GM21447 (cell line): ENCODE results near the gene KLHL9.
"Not testable (repeated sequence)": the region's sequence is repeated elsewhere in the genome, so short reads cannot be mapped to it uniquely, and the experiment has no call there.

Experiments used
- ATAC-seq: cut with Tn5 transposase; IDR thresholded peaks from one replicate; pipeline ENCODE4 v1.9.1; 2021; ENCODE audit not compliant: unreplicated experiment

The KLHL9 gene, protein sequence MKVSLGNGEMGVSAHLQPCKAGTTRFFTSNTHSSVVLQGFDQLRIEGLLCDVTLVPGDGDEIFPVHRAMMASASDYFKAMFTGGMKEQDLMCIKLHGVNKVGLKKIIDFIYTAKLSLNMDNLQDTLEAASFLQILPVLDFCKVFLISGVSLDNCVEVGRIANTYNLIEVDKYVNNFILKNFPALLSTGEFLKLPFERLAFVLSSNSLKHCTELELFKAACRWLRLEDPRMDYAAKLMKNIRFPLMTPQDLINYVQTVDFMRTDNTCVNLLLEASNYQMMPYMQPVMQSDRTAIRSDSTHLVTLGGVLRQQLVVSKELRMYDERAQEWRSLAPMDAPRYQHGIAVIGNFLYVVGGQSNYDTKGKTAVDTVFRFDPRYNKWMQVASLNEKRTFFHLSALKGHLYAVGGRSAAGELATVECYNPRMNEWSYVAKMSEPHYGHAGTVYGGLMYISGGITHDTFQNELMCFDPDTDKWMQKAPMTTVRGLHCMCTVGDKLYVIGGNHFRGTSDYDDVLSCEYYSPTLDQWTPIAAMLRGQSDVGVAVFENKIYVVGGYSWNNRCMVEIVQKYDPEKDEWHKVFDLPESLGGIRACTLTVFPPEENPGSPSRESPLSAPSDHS

DNA sequence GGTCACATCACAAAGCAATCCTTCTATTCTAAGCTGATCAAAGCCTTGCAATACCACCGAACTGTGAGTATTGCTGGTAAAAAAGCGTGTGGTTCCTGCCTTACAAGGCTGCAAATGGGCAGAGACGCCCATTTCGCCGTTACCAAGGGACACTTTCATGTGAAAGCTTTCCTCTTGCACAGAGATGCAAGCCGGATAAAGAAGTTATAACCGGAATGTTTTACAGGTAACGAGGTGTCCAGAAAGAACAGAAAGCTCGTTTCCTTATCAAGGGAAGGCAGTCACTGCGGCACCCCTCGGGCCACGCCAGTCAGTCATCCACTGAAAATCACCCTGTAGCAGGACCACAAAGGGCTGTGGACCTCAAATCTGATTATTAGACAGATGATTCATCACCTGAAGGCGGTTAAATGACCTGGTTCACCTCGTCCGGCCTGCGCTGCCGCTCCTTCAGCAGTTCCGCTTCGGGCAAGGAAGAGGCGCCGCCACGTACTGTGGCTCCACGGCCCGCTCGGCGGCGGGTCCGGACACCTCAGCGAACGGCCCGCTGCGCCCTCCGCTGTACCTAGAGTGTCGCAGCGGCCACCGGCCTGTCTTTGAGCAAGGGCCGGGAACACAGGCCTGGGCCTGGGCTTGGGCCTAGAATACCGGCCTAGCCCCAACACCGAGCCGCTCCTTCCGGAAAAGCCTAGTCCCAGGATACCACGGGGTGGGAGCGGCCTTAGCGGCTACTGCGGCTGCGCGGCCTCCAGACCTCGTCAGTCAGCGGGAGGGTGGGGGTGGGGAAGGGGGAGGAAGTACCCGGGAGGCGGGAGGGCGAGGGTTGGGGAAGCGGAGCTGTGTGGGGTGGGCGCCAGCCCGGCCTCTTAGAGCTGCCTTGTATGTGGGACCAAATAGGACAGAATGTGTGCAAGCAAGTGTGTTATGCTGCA lies at the start of gene KLHL9:
TSS of gene KLHL9 (minus strand) at position 704 of the 932 bp plus-strand sequence. CDS start at position 159, 545 bp downstream.
- peak; percentile 89 for ATAC-seq

DNA sequence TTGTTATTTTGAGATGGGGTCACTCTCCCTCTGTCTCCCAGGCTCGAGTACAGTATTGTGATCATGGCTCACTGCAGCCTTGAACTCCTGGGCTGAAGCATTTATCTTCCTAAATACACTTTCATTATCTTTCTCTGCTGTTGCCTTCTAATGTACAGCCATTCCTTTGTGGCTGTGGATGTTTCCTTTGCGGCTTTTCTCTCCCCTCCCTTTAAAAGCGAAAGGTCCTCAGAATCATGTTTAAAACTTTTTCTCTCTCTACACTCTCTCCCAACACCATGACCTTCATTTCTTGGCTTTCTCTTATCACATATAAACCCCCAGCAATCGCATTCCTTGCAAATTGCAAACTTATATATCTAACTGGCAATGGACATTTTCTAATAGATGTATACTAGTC lies 48.4 kb upstream of the KLHL9 start:
- no peak for ATAC-seq

DNA sequence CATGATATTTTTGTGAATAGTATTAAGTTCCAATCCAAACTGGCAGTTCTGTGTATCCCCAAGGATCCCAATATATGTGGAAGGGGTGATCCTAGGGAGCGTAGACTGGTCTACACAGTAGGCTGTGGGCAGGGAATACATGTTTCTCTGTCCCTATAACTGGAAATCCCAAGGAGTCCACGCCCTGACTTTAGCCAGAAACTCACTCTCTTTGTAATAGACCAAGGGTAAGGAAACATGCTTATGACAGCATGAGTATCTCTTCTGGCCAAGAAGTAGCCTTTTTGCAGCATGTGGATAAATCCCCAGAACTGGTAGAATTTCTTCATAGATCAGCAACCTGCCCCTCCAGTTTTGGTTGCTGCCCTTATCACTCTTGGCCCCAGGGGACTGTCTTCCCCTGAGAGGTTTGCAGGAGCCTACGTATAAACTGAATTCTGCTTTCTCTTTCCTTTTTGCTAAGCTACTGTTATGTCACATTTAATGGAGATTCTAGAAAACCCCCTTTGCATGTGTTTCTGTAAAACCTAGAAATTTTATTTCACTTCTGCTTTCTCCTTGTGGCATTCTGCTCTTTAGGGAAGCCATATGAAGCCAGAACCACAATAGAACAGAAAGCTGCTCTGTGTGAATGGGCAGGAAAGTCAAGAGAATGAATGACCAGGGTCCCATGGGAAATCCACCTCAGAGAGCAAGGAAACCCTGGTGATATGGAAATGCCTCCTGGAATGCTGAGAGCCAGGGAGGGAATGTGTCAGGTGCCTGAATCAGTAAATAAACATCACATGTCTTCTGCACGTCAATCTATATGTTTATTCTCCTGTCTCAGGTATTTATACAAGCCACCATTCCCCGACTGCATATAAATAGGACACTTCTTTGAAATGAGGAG lies 46.5 kb upstream of the KLHL9 start:
- peak; percentile 97 for ATAC-seq

DNA sequence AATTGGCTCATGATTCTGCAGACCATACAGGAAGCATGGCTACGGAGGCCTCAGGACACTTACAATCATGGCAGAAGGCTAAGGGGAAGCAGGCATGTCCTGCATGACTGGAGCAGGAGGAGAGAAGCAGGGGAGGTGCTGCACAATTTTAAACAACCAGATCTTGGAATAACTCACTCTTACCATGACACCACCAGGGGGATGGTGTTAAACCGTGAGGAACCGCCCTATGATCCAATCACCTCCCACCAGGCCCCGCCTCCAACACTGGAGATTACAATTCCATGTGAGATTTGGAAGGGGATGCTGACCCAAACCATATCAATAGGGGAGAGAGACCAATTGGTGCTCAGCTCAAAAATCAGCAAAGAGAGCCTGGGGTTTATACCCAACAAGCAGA lies 36.3 kb upstream of the KLHL9 start:
- not testable (repeated sequence) for ATAC-seq

DNA sequence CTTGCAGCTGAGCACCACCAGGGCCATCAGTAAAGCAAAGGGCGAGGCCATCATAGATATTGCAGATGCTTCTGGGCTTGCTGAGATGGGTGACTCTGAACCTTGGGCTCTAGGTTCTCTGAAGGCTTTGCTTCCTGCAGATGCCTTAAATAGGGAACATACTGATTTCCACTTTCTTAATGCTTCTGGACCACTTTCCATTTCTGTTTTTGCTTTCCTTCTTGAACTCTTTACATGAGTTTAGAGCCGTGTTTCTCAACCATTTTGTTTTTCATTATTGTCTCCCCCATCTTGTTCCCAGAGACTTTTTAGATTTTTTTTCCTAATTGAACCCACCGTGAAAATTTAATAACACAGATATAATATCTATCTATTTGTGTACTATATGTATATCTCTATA lies 32.8 kb upstream of the KLHL9 start, which contains the start of gene IFNA13:
TSS of gene IFNA13 (minus strand) at position 101 of the 400 bp plus-strand sequence. CDS start at position 54, 47 bp downstream.
- ATAC-seq, result no peak

DNA sequence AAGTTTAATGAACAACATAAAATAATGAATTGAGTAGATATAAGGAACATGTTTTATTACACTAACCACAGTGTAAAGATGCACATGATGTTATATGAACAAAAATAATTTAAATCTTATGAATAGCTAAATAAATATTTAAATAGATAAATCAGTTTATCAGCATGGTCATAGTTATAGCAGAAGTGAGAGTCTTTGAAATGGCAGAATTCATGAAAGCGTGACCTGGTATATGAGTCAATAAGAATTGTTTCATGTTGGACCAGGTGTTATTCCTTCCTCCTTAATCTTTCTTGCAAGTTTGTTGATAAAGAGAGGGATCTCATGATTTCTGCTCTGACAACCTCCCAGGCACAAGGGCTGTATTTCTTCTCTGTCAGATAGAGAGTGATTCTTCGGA lies 32.0 kb upstream of the KLHL9 start:
- peak; percentile 96 for ATAC-seq

DNA sequence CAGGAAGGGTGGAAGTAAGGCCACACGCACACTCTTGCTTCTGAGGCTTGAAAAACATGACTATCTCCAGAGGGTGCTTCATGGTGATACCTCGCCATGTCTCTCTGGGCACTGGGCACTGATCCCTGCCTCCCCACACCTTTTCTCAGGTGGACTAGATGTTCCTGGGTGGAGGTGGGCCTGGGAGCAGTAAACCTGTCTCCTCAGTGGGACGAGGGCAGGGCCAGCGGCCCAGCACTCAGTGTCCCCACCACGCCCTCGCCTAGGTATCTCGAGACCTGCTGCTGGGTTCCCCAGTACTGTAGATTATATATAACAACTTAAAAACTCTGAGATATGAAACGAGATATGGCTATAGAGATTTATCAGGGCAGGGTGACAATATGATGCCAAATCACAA lies 27.1 kb upstream of the KLHL9 start:
- no peak for ATAC-seq

DNA sequence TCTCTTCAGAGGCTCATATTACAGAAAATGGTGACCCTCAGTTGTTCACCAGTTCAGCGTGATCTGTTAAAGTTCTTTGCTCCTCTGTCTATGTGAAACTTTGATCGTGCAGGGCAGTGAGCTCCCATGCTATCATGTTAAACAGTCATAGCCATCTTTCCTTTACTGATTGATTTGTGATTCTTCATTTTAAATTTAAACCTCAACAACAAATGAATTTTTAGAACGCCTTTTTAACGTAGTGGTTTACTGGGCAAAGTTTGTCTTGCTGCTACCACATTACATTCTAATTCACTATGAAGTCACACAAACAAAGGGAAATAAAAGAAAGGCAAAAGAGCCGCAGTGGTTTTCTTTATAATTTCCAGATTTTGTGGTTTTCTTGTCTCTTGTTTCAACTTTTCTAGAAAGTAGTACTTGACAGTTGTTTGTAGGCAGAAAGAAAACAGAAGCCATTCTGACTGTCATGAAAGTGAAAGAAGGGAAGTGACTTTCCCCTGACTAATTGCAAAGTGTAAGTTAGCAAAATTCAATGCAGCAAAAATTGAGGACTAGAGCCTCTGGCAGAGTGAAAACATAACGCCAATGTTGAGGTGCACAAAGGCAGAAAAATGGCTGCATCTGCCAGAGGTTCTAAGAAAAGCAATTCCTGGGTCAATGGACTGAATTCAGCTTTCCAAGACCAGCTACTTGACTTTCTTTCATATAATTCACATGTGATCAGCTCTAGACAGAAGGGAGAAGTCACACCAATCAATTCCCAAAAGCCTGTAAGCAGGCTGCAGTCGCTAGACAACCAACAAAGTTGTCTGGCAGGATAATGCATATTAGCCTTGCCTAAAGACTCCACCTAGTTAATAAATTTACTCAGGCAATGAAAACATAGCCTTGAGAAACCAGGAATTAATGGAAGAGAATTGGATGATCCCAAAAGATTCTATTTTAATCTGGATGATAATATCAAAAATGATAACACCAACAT lies 22.6 kb upstream of the KLHL9 start:
- peak; percentile 95 for ATAC-seq

DNA sequence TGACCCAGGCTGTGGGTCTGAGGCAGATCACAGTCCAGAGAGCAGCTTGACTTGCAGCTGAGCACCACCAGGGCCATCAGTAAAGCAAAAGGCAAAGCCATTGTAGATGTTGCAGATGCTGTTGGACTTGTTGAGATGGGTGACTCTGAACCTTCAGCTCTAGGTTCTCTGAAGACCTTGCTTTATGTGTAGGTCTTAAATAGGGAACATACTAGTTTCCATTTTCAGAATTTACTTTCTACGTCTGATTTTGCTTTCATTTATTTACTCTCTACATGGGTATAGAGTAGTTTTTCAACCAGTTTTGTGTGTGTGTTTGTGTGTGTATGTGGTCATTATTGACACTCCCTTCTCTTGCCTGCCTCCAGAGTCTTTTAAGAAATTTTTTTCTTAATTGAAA lies 15.6 kb upstream of the KLHL9 start, which contains the start of gene IFNA6:
TSS of gene IFNA6 (minus strand) at position 101 of the 400 bp plus-strand sequence. CDS start at position 101, 0 bp downstream.
- no peak for ATAC-seq

DNA sequence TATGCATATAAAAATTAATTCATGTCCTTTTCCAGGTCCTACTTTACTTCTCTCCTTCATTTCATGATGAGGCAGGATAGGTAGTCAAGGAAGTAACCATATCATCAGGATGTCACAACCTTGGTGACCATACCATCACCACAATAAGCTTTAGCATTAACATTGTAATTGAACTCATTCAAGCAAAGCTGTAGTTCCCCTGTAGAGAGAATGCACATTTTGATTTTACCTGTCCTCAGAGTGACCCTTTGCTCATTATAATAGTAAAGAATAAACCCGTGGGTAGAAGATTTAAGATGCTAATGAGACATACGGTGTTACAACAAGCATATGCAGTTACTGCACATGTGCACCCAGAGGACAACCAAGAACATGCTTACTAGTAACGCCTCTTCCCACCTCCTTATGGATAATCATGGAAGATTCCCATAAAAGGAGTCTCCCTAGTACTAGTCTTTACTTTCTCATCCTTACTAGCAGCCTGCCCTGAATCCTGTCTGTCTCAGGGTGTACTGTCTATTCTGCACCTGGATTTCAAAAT lies 13.3 kb upstream of the KLHL9 start:
- ATAC-seq, result no peak

DNA sequence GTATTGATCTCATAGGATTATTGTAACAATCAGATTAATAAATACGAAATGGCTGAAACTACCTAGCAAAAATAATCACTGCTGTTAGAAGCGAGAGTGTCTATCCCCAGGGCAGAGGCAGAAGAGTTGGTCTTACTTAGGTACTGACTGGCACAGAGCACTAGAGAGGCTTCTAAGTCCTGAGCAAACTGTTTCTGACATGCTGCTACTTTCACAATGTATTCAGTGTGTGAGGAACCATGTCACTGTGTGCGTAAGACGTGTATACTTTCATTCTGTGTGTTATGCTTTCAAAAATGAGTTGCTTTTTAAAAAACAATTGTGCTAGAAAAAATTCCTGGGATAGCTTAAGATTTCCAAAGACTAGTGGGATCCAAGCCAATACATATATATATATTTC lies 5.5 kb upstream of the KLHL9 start:
- ATAC-seq, result no peak

DNA sequence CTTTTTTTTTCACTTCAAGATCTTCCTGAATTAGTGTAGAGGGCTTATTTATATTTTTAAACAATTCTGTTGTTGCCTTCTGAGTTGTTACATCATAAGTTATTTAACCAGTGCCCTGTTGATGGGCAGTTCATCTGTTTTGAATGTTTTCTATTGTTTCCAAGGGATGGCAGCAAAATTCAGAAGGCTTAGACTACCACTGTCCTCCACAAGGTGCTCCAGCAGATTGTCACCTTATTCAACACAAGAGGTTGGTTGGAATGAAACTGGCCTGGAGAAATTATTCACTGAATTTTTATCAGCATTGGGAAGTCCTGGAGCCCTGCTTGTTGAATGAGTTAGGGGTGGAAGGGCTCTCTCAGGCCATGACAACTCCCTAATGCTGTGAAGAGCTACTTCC lies 1.3 kb upstream of the KLHL9 start:
- ATAC-seq, result no peak

DNA sequence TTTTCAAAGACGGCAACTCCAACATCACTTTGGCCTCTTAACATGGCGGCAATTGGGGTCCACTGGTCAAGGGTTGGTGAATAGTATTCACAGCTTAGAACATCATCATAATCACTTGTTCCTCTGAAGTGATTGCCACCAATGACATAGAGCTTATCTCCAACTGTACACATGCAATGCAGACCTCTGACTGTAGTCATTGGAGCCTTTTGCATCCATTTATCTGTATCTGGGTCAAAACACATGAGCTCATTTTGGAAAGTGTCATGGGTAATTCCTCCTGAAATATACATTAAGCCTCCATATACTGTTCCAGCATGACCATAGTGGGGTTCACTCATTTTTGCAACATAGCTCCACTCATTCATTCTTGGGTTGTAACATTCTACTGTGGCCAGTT lies 2.0 kb downstream of the KLHL9 start:
- ATAC-seq, result no peak

DNA sequence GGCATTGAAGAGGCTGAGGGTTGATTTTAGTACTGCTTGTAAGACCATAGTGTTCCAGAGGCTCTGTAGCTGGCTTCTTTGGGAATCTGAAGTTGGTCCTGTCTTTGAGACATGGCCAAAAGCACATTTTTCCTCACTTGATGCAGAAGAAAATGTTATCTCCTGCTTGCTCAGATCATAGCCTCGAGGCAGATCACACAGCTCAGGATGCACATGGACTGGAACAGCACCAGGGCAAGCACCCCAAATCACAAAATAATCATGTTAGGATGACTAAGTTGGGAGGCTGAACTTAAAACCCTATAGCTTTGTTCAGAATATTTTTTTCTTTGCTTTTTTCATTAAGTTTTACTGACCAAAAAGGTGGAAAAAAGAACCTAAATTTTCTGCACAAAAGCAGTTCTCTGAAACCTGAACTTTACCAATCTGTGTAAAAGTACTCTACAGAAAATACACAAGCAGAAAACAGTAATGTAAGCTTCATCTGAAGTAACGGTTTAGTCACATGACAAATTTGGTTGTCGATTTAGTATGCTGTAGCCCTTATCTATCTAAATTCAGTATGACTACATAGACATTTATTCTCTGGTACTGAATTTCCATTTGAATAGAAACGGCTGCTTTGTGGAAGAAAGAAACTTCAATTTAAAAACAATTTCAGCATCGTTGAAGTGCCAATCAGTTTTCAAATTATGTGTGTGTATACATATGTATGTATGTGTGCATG lies 3.4 kb downstream of the KLHL9 start:
- ATAC-seq, result no peak

DNA sequence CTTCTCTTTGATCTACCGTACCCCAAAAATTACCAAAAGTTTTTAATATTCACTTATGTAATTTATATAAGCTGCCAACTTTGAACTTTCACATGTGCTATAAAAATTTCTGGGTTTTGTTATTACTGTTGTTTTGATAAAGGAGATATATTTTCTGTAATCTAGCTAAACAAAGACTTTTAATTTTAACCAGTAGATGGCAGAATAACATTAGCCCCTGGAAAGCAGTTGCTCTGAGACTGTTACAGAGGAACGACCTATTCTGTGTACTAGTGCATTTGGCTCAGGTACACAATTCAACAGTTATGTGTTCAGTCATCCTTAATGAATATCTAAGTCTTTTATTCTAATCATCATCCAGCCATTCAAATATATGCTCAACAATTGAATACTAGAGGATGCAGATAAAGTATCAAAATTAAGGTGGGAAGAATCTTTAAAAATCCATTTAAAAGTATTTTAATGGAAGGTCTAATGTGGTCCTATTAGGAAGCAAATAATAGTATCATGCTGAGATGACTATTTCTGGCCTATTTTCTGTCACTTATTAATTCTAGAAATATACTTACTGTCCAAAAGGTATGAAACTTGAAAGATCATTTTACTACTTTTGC lies 8.6 kb downstream of the KLHL9 start:
- ATAC-seq, result peak; percentile 80

DNA sequence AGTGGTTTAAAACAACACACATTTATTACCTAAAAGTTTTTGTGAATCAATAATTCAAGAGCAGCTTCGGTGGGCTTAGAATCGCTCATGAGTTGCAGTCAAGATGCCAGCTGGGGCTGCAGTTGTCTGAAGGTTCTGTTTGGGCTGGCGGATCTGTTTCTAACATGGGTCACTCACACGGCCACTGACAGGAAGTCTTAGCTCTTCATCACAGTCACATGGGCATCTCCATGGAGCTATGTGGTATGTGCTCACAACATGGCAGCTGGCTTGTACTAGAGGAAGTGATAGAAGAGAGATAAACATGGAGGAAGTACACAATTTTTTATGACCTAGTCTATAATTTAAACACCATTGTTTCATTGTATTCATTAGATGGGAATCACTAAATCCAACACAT lies 11.2 kb downstream of the KLHL9 start:
- no peak for ATAC-seq

DNA sequence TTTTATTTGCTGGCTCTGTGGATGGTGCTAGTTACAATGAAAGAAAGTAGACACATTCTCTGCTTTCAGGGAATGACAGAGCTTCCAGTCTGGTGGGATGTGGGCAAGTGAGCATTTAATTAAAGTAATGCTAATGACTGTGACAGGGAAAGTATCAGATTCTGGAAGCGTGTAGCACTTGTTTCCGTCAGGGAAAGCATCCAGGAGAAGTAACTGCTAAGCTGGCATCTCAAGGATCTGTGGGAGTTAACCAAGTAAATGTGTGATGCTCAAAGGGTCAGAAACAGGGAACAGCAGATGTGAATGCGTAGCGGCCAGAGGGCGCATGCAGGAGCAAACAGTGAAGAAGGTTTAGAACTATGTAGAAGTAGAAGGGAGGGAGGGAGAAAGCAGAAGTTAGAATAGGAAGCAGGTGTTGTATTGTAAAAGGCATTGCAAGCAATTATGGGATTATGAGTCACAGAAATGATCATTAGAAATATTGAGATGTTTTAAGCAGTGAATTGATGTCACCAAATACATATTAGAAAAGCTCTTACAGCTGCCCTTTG lies 12.2 kb downstream of the KLHL9 start:
- ATAC-seq, result no peak
